SU-DHL-6 (cell line): ENCODE measurements around the gene DPP10.

Source experiments
- H2AFZ ChIP-seq: fragments of 200-600 bp; sonication (generic); 2 replicates; pipeline ENCODE4 v1.6.1; 2014; ENCODE audit warnings: low read depth, mild to moderate bottlenecking, moderate library complexity, mixed read lengths, antibody characterized with exemption, low read length; ENCODE audit not compliant: severe bottlenecking
- H3F3A ChIP-seq: fragments of 200-600 bp; shearing (Covaris generic); 2 replicates; pipeline ENCODE4 v1.6.0; 2016; ENCODE audit warnings: antibody characterized with exemption, mild to moderate bottlenecking; ENCODE audit not compliant: insufficient read depth
- H3K27ac ChIP-seq: fragments of 200-600 bp; sonication (generic); 2 replicates; pipeline ENCODE4 v1.5.1; 2016; ENCODE audit warnings: low read depth, mild to moderate bottlenecking, low read length, moderate library complexity, mixed read lengths
- H3K27me3 ChIP-seq: fragments of 200-600 bp; sonication (generic), shearing (Covaris generic); 2 replicates; pipeline ENCODE4 v1.6.0; 2014; ENCODE audit warnings: mild to moderate bottlenecking, low read length
- H3K36me3 ChIP-seq: fragments of 200-600 bp; sonication (generic); 2 replicates; pipeline ENCODE4 v1.6.1; 2014; ENCODE audit warnings: mild to moderate bottlenecking, low read length, mixed read lengths
- H3K4me2 ChIP-seq: fragments of 300-600, 200-600 bp; shearing (Covaris generic), sonication (generic); 2 replicates; pipeline ENCODE4 v1.6.0; 2014; ENCODE audit warnings: low read length, low read depth, mild to moderate bottlenecking; ENCODE audit not compliant: poor library complexity, severe bottlenecking
- H3K4me3 ChIP-seq: fragments of 200-600 bp; sonication (generic); 2 replicates; pipeline ENCODE4 v1.5.1; 2014; ENCODE audit warnings: antibody characterized with exemption, low read length, mild to moderate bottlenecking, mixed read lengths; ENCODE audit not compliant: insufficient read depth, poor library complexity, severe bottlenecking
- H3K79me2 ChIP-seq: fragments of 200-600 bp; sonication (generic); 2 replicates; pipeline ENCODE4 v1.6.1; 2014; ENCODE audit warnings: mild to moderate bottlenecking, low read length, moderate library complexity; ENCODE audit not compliant: insufficient read depth
- H3K9ac ChIP-seq: fragments of 200-600 bp; sonication (generic); 2 replicates; pipeline ENCODE4 v1.7.0; 2014; ENCODE audit warnings: mild to moderate bottlenecking, low read length
- H3K9me2 ChIP-seq: fragments of 200-600 bp; sonication (generic); replicated peaks from 2 replicates; pipeline ENCODE4 v1.6.1; 2014; ENCODE audit warnings: low read length; ENCODE audit not compliant: insufficient read depth
- H3K9me3 ChIP-seq: fragments of 200-600 bp; sonication (generic); 2 replicates; pipeline ENCODE4 v1.6.1; 2014; ENCODE audit warnings: low read length, mixed read lengths; ENCODE audit not compliant: insufficient read depth
- H4K20me1 ChIP-seq: fragments of 200-600 bp; sonication (generic); 2 replicates; pipeline ENCODE4 v1.6.1; 2014; ENCODE audit warnings: low read depth, mild to moderate bottlenecking, antibody characterized with exemption, low read length, moderate library complexity, mixed read lengths
- EZH2phosphoT487 ChIP-seq: fragments of 200-600 bp; sonication (generic), shearing (Covaris generic); conservative IDR thresholded peaks from 2 replicates; pipeline ENCODE4 v1.6.1; 2018; ENCODE audit warnings: mild to moderate bottlenecking, antibody characterized with exemption, low read length, moderate library complexity, mixed read lengths
- TF ChIP-seq, protein P1 (sequence below): fragments of 200-600 bp; sonication (generic); IDR thresholded peaks from one replicate; pipeline ENCODE4 v1.5.1; 2017; ENCODE audit warnings: antibody characterized with exemption, mild to moderate bottlenecking, low read length, moderate library complexity; ENCODE audit not compliant: insufficient read depth, poor library complexity, severe bottlenecking

DPP10 gene

GRCh38 chr2:115124817-115125216 lies 682.4 kb downstream of the DPP10 start:
- Histone ChIP-seq H3K9me2 (no peaks in the 10 kb centered on the region), H3K36me3 (no peaks in the 10 kb centered on the region), H3K4me2 (no peak overlapping the region), H3K27me3 (no peaks in the 10 kb centered on the region), H3K4me3 (no peak overlapping the region), H3K9me3 (no peaks in the 10 kb centered on the region), H3K79me2 (no peaks in the 10 kb centered on the region), H3K27ac (no peak overlapping the region), H3K9ac (no peak overlapping the region), H3F3A (no peaks in the 10 kb centered on the region), H4K20me1 (no peaks in the 10 kb centered on the region), H2AFZ (no peak overlapping the region)
- no peak for TF ChIP-seq EZH2phosphoT487
- TF ChIP-seq, protein P1, sequence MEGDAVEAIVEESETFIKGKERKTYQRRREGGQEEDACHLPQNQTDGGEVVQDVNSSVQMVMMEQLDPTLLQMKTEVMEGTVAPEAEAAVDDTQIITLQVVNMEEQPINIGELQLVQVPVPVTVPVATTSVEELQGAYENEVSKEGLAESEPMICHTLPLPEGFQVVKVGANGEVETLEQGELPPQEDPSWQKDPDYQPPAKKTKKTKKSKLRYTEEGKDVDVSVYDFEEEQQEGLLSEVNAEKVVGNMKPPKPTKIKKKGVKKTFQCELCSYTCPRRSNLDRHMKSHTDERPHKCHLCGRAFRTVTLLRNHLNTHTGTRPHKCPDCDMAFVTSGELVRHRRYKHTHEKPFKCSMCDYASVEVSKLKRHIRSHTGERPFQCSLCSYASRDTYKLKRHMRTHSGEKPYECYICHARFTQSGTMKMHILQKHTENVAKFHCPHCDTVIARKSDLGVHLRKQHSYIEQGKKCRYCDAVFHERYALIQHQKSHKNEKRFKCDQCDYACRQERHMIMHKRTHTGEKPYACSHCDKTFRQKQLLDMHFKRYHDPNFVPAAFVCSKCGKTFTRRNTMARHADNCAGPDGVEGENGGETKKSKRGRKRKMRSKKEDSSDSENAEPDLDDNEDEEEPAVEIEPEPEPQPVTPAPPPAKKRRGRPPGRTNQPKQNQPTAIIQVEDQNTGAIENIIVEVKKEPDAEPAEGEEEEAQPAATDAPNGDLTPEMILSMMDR, result no peak

- H3K4me3 ChIP-seq, result no peak overlapping the region
- no peak overlapping the region for H2AFZ ChIP-seq
- H3K27ac ChIP-seq, result no peak overlapping the region
- no peak overlapping the region for H3K4me2 ChIP-seq
- H3F3A ChIP-seq, result no peaks in the 10 kb centered on the region
- no peaks in the 10 kb centered on the region for H3K27me3 ChIP-seq
- no peaks in the 10 kb centered on the region for H3K36me3 ChIP-seq
- no peak for TF ChIP-seq EZH2phosphoT487
- TF ChIP-seq, protein P1, result no peak
- no peaks in the 10 kb centered on the region for H3K9me2 ChIP-seq
- no peaks in the 10 kb centered on the region for H3K9me3 ChIP-seq
- no peaks in the 10 kb centered on the region for H4K20me1 ChIP-seq
- no peak overlapping the region for H3K9ac ChIP-seq
- no peaks in the 10 kb centered on the region for H3K79me2 ChIP-seq
These were observed 687.1 kb downstream of the DPP10 start for GRCh38 chr2:115129536-115129935.

DNA sequence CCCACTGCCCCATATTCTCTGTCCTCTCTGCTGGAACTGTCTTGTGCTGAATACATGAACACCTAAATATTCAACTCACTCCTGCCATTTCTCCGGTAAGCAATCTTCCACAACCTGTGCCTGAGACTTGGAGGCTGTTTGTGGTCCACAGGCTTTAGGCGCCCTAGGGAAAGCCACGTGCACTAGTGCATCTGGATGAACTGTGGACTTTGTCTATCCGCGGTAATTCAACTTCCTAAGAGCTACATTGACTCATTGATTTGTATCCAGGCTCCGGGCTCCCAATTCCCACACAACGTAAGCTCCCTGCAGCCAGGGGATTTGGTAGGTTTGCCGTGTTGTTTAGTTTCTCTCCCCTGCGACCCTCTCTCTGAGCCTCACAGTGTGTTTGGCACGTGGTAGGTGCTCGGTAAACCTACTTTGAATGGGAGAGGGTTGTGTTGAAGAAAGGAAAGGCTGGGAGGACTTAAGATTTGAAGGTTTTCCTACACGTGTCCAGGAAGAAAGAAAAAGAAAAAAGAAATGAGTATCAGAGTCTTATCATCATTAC lies 718.2 kb downstream of the DPP10 start:
- no peaks in the 10 kb centered on the region for H3K9me3 ChIP-seq
- H3K36me3 ChIP-seq, result no peaks in the 10 kb centered on the region
- H3K9ac ChIP-seq, result no peak overlapping the region
- no peaks in the 10 kb centered on the region for H3K79me2 ChIP-seq
- H3K9me2 ChIP-seq, result no peaks in the 10 kb centered on the region
- H3K27ac ChIP-seq, result no peak overlapping the region
- H4K20me1 ChIP-seq, result no peaks in the 10 kb centered on the region
- H3K27me3 ChIP-seq, result no peaks in the 10 kb centered on the region
- H3K4me2 ChIP-seq, result no peak overlapping the region
- H3K4me3 ChIP-seq, result no peak overlapping the region
- TF ChIP-seq, protein P1, result no peak
- TF ChIP-seq EZH2phosphoT487, result no peak
- no peak overlapping the region for H2AFZ ChIP-seq
- H3F3A ChIP-seq, result no peaks in the 10 kb centered on the region
